ENCODE data around the gene MBD3. TPM values are rescaled to one million over a fixed set of nuclear protein-coding genes. Genes with fewer than 3 reads are reported as not detected.

Gene MBD3
- total and polyA plus RNA-seq, 4 donors: 12.4 to 57.6 (median 50.2) TPM

DNA sequence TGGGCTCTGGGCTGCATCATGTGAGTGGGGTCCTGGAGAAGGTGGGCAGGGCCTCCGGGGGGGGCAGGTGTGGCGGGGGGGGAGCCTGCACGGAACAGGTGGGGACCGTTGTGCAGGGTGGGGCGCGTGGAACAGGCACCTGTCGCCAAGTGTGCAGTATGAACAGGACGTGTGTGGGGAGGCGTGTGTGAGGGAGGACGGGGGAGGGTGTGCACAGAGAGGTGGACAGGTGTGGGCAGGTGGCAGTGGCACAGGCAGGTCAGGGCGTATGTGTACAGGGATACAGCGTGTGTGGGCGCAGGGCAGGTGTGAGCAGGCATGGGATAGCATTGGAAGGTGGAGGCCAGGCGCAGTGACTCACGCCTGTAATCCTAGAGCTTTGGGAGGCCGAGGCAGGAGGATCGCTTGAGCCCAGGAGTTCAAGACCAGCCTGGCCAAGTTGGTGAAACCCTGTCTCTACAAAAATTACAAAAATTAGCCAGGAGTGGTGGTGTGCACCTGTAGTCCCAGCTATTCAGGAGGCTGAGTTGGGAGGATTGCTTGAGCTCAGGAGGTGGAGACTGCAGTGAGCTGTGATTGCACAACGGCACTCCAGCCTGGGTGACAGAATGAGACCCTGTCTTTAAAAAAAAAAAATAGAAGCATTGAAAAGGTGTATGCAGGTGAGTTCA, 65.6 kb downstream of the MBD3 start (continued):
- TF ChIP-seq RXRA (IDR thresholded peaks at IDR 0.05) (no peak), FOXA1 (IDR thresholded peaks at IDR 0.05) (no peak)

DNA sequence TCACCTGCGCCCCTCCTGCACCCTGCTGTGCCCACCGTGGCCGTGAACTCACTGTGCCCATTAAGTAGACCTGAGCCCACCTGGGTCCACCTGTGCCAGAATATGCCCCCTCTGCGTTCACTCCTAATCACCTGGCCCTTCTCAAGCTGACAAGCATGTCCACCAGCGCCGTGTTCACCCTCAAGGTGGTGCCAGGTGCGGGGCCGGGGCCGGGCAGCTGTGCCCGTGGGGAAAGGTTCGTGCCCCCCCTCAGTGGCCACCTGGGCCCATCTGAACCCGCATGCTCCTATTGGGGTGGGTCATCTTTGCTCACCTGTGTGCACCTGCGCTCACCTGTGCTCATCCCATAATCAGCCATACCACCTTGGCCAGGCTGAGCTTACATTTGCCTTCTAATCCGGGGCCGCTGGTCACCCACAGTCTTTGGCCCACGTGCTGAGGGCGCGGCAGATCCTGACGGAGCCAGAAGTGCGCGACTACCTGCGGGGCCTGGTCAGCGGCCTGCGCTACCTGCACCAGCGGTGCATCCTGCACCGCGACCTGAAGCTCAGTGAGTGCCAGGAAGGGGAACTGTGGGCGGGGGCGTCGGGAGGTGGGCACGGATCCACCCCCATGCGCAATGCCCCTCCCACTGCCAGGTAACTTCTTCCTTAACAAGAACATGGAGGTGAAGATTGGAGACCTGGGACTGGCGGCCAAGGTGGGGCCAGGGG, 66.4 kb downstream of the MBD3 start:
- peaks cover 0 to 5% (median 2%) of the 10 kb centered on the region in 4 donors for H3K4me1 ChIP-seq (ENCODE audit: control insufficient read depth in 4 of 4, insufficient read depth in 4 of 4, low read length in 3 of 4)
- no peak overlapping the region for H3K27ac ChIP-seq (ENCODE audit: low read depth in 1 of 2, low read length in 2 of 2)
- H3K9ac ChIP-seq (ENCODE audit: low read depth in 1 of 2, low read length in 2 of 2): no peak overlapping the region
- WGBS: 79% methylated on average over 33 of the region's 33 CpGs
- H3K27me3 ChIP-seq (ENCODE audit: control insufficient read depth in 4 of 4, insufficient read depth in 4 of 4, low read length in 3 of 4): peaks cover 0 to 26% (median 7%) of the 10 kb centered on the region in 4 donors
- no peak overlapping the region for H3K4me3 ChIP-seq (ENCODE audit: low read depth in 1 of 3, low read length in 3 of 3)
- TF ChIP-seq, protein P1, sequence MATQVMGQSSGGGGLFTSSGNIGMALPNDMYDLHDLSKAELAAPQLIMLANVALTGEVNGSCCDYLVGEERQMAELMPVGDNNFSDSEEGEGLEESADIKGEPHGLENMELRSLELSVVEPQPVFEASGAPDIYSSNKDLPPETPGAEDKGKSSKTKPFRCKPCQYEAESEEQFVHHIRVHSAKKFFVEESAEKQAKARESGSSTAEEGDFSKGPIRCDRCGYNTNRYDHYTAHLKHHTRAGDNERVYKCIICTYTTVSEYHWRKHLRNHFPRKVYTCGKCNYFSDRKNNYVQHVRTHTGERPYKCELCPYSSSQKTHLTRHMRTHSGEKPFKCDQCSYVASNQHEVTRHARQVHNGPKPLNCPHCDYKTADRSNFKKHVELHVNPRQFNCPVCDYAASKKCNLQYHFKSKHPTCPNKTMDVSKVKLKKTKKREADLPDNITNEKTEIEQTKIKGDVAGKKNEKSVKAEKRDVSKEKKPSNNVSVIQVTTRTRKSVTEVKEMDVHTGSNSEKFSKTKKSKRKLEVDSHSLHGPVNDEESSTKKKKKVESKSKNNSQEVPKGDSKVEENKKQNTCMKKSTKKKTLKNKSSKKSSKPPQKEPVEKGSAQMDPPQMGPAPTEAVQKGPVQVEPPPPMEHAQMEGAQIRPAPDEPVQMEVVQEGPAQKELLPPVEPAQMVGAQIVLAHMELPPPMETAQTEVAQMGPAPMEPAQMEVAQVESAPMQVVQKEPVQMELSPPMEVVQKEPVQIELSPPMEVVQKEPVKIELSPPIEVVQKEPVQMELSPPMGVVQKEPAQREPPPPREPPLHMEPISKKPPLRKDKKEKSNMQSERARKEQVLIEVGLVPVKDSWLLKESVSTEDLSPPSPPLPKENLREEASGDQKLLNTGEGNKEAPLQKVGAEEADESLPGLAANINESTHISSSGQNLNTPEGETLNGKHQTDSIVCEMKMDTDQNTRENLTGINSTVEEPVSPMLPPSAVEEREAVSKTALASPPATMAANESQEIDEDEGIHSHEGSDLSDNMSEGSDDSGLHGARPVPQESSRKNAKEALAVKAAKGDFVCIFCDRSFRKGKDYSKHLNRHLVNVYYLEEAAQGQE (IDR thresholded peaks at IDR 0.05): no peak
- no peak for TF ChIP-seq FOXA1 (IDR thresholded peaks at IDR 0.05)
- TF ChIP-seq SP1 (IDR thresholded peaks at IDR 0.05): no peak
- TF ChIP-seq GABPA (IDR thresholded peaks at IDR 0.05 in 1 of 2, conservative IDR thresholded peaks at IDR 0.05 in 1 of 2): no peak
- TF ChIP-seq NR2F2 (IDR thresholded peaks at IDR 0.05): no peak
- TF ChIP-seq, protein P2, sequence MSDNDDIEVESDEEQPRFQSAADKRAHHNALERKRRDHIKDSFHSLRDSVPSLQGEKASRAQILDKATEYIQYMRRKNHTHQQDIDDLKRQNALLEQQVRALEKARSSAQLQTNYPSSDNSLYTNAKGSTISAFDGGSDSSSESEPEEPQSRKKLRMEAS (IDR thresholded peaks at IDR 0.05): no peak
- no peak for TF ChIP-seq RAD21 (IDR thresholded peaks at IDR 0.05)
- TF ChIP-seq, protein P3, sequence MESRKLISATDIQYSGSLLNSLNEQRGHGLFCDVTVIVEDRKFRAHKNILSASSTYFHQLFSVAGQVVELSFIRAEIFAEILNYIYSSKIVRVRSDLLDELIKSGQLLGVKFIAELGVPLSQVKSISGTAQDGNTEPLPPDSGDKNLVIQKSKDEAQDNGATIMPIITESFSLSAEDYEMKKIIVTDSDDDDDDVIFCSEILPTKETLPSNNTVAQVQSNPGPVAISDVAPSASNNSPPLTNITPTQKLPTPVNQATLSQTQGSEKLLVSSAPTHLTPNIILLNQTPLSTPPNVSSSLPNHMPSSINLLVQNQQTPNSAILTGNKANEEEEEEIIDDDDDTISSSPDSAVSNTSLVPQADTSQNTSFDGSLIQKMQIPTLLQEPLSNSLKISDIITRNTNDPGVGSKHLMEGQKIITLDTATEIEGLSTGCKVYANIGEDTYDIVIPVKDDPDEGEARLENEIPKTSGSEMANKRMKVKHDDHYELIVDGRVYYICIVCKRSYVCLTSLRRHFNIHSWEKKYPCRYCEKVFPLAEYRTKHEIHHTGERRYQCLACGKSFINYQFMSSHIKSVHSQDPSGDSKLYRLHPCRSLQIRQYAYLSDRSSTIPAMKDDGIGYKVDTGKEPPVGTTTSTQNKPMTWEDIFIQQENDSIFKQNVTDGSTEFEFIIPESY (IDR thresholded peaks at IDR 0.05): no peak
- no peak for TF ChIP-seq RXRA (IDR thresholded peaks at IDR 0.05)
- no peak for TF ChIP-seq CTCF (IDR thresholded peaks at IDR 0.05; ENCODE audit: low read depth, low read length, missing input control)
- TF ChIP-seq HNF4A (conservative IDR thresholded peaks at IDR 0.05): no peak
- TF ChIP-seq, protein P4, sequence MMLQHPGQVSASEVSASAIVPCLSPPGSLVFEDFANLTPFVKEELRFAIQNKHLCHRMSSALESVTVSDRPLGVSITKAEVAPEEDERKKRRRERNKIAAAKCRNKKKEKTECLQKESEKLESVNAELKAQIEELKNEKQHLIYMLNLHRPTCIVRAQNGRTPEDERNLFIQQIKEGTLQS (IDR thresholded peaks at IDR 0.05): no peak
- H3K36me3 ChIP-seq (ENCODE audit: control insufficient read depth in 4 of 4, insufficient read depth in 3 of 4, low read depth in 1 of 4, low read length in 3 of 4): no peaks in the 10 kb centered on the region
- DNase-seq (ENCODE audit: low spot score): no peak
- no peaks in the 10 kb centered on the region for H3K9me3 ChIP-seq (ENCODE audit: control insufficient read depth in 4 of 4, low read length in 3 of 4)
